CD4-positive, alpha-beta T cell (primary cell): ENCODE results near the gene SLC23A2. TPM values are rescaled to one million over a fixed set of nuclear protein-coding genes. Genes with fewer than 3 reads are reported as not detected.

Source experiments
- ATAC-seq: fragments of 200-7000 bp; cut with Tn5 transposase; one replicate; pipeline ENCODE4 v1.10.0; 2022; ENCODE audit warnings: mild to moderate bottlenecking; ENCODE audit not compliant: poor library complexity
- CTCF ChIA-PET: fragments of 350-600 bp; sonication (Branson Sonifier 250); formaldehyde crosslinking; loops from one replicate; lab custom pipeline; 2021; ENCODE audit warnings: antibody characterized with exemption, inconsistent platforms; lab: Charles Lee
- POLR2A ChIA-PET: fragments of 350-600 bp; sonication (Branson Sonifier 250); formaldehyde crosslinking; loops from one replicate; lab custom pipeline; 2021; ENCODE audit warnings: antibody characterized with exemption, inconsistent platforms; lab: Charles Lee
- DNase-seq, 14 experiments: peaks; one replicate each; pipeline ENCODE4 v3.0.0-alpha.2; 2013 to 2020; ENCODE audit warnings: mixed read lengths in 2 of 14
- H3K27ac ChIP-seq, 2 donors: one replicate each; pipeline versions ENCODE4 v1.5.1 to v1.7.0; 2013; ENCODE audit warnings: low read length in 2 of 2, low read depth in 1 of 2, mild to moderate bottlenecking in 1 of 2
- H3K27me3 ChIP-seq, 2 experiments: 1 replicate in 1 of 2; 2 replicates in 1 of 2; pipeline versions ENCODE4 v1.6.1 to v1.7.0; 2013; ENCODE audit warnings: low read length in 2 of 2, control low read depth in 1 of 2, mild to moderate bottlenecking in 1 of 2, moderate library complexity in 1 of 2; ENCODE audit not compliant: insufficient read depth in 2 of 2, control insufficient read depth in 1 of 2
- H3K36me3 ChIP-seq: one replicate; pipeline ENCODE4 v1.6.1; 2013; ENCODE audit warnings: low read length, control low read depth; ENCODE audit not compliant: insufficient read depth
- H3K4me1 ChIP-seq: one replicate; pipeline ENCODE4 v1.6.1; 2013; ENCODE audit warnings: low read length, control low read depth; ENCODE audit not compliant: insufficient read depth
- H3K4me3 ChIP-seq: one replicate; pipeline ENCODE4 v1.5.1; 2013; ENCODE audit warnings: mild to moderate bottlenecking, low read length, moderate library complexity
- H3K9me3 ChIP-seq, 2 experiments: 1 replicate in 1 of 2; 2 replicates in 1 of 2; pipeline versions ENCODE4 v1.6.1 to v1.7.0; 2013; ENCODE audit warnings: low read length in 2 of 2, mild to moderate bottlenecking in 2 of 2, control low read depth in 1 of 2, moderate library complexity in 1 of 2; ENCODE audit not compliant: control insufficient read depth in 1 of 2, insufficient read depth in 1 of 2
- H3K27ac Mint-ChIP-seq: one replicate; pipeline ENCODE4 v1.8.0; 2020; ENCODE audit warnings: mixed read lengths
- H3K27me3 Mint-ChIP-seq: one replicate; pipeline ENCODE4 v1.8.0; 2021; ENCODE audit warnings: mixed read lengths
- H3K36me3 Mint-ChIP-seq: one replicate; pipeline ENCODE4 v1.8.0; 2021; ENCODE audit warnings: low read depth, mixed read lengths
- H3K4me1 Mint-ChIP-seq: one replicate; pipeline ENCODE4 v1.8.0; 2021; ENCODE audit warnings: low read depth, mixed read lengths
- H3K4me3 Mint-ChIP-seq: one replicate; pipeline ENCODE4 v1.8.0; 2020; ENCODE audit warnings: mild to moderate bottlenecking, mixed read lengths
- H3K9me3 Mint-ChIP-seq: one replicate; pipeline ENCODE4 v1.8.0; 2020; ENCODE audit warnings: mixed read lengths
- CTCF ChIP-seq: fragments of 200-600 bp; IDR thresholded peaks from one replicate; pipeline ENCODE4 v1.8.0; 2022; ENCODE audit warnings: antibody characterized with exemption, mild to moderate bottlenecking
- intact Hi-C, 2 experiments: fragments of 100-400 bp; cut with DNase I in 1 of 2; cut with micrococcal nuclease in 1 of 2; formaldehyde crosslinking; loops; one replicate each; pipeline versions ENCODE4 v1.15.1 to v1.9.0; 2023 to 2025; cut with DNase I, micrococcal nuclease
- total RNA-seq, 174 experiments: library from RNA in 2 of 174; stranded (reverse) in 2 of 174; gene quantifications; one replicate each; pipeline ENCODE4 v1.2.3 and lab custom pipeline; 2021 to 2026

Gene SLC23A2
- total RNA-seq, 2 experiments from 2014 or later = 22.8 to 23.0 TPM

GRCh38 chr20:4904127-4904860, 97.0 kb downstream of the SLC23A2 start:
- H3K4me3 ChIP-seq = no peak overlapping the region
- H3K27ac Mint-ChIP-seq = no peak overlapping the region

GRCh38 chr20:4902788-4903187, 98.5 kb downstream of the SLC23A2 start:
- Mint-ChIP-seq H3K27me3 (no peaks in the 10 kb centered on the region), H3K4me1 (no peaks in the 10 kb centered on the region), H3K27ac (no peak overlapping the region), H3K9me3 (no peaks in the 10 kb centered on the region), H3K4me3 (no peak overlapping the region), H3K36me3 (peaks cover 80% of the 10 kb centered on the region)
- Histone ChIP-seq H3K4me1 (no peaks in the 10 kb centered on the region), H3K36me3 (peaks cover 29% of the 10 kb centered on the region), H3K27ac (no peak overlapping the region), H3K9me3 (no peaks in the 10 kb centered on the region), H3K4me3 (no peak overlapping the region), H3K27me3 (no peaks in the 10 kb centered on the region)
- no peak for TF ChIP-seq CTCF
- ChIA-PET CTCF (no interaction called here), POLR2A (no interaction called here)
- intact Hi-C loops = no loop called here
- DNase-seq (no peak), ATAC-seq (no peak)

More at GRCh38 chr20:4904127-4904860, 97.0 kb downstream of the SLC23A2 start:
- TF ChIP-seq CTCF = no peak
- H3K27ac ChIP-seq = no peak overlapping the region
- no peaks in the 10 kb centered on the region for H3K9me3 ChIP-seq
- POLR2A ChIA-PET = no interaction called here
- no peaks in the 10 kb centered on the region for H3K27me3 ChIP-seq
- peaks cover 30% of the 10 kb centered on the region for H3K36me3 ChIP-seq
- Mint-ChIP-seq H3K9me3 (no peaks in the 10 kb centered on the region), H3K27me3 (no peaks in the 10 kb centered on the region), H3K4me1 (no peaks in the 10 kb centered on the region), H3K36me3 (peaks cover 79% of the 10 kb centered on the region), H3K4me3 (no peak overlapping the region)
- H3K4me1 ChIP-seq = no peaks in the 10 kb centered on the region
- intact Hi-C loops = no loop called here
- no peak for DNase-seq
- CTCF ChIA-PET = no interaction called here
- ATAC-seq = no peak

- intact Hi-C loops = no loop called here
- ATAC-seq = no peak
- Histone ChIP-seq H3K4me1 (no peaks in the 10 kb centered on the region), H3K36me3 (peaks cover 39% of the 10 kb centered on the region), H3K4me3 (no peak overlapping the region), H3K27me3 (no peaks in the 10 kb centered on the region), H3K9me3 (no peaks in the 10 kb centered on the region), H3K27ac (no peak overlapping the region)
- peaks cover 70% of the 10 kb centered on the region for H3K36me3 Mint-ChIP-seq
- H3K4me1 Mint-ChIP-seq = no peaks in the 10 kb centered on the region
- DNase-seq = no peak
- no peak for TF ChIP-seq CTCF
- CTCF ChIA-PET = no interaction called here
- no peak overlapping the region for H3K27ac Mint-ChIP-seq
- H3K27me3 Mint-ChIP-seq = no peaks in the 10 kb centered on the region
- POLR2A ChIA-PET = no interaction called here
- no peaks in the 10 kb centered on the region for H3K9me3 Mint-ChIP-seq
- H3K4me3 Mint-ChIP-seq = no peak overlapping the region
Observed at GRCh38 chr20:4901031-4901818, 100.1 kb downstream of the SLC23A2 start.
